H9 (cell line): ENCODE data around the gene CERS4. TPM values are rescaled to one million over a fixed set of nuclear protein-coding genes. Genes with fewer than 3 reads are reported as not detected.

Source experiments
- DNase-seq: peaks from one replicate; pipeline ENCODE4 v3.0.0-alpha.2; 2017
- H2AFZ ChIP-seq: one replicate; pipeline ENCODE4 v1.6.1; 2013; ENCODE audit warnings: mild to moderate bottlenecking, low read length, control low read depth, moderate library complexity
- H2AK5ac ChIP-seq: 2 replicates; pipeline ENCODE4 v1.6.1; 2013; ENCODE audit warnings: low read length, control low read depth, mixed read lengths; ENCODE audit not compliant: insufficient read length
- H2BK120ac ChIP-seq: one replicate; pipeline ENCODE4 v1.6.1; 2013; ENCODE audit warnings: low read depth, mild to moderate bottlenecking, low read length, control low read depth, inconsistent platforms; ENCODE audit not compliant: poor library complexity, severe bottlenecking
- H2BK12ac ChIP-seq: 2 replicates; pipeline ENCODE4 v1.6.1; 2013; ENCODE audit warnings: low read length, control low read depth, mixed read lengths, low read depth; ENCODE audit not compliant: insufficient read length
- H2BK15ac ChIP-seq: 2 replicates; pipeline ENCODE4 v1.6.1; 2013; ENCODE audit warnings: low read depth, low read length, control low read depth
- H2BK20ac ChIP-seq: one replicate; pipeline ENCODE4 v1.6.1; 2013; ENCODE audit warnings: low read depth, mild to moderate bottlenecking, low read length, control low read depth, inconsistent platforms; ENCODE audit not compliant: poor library complexity, severe bottlenecking
- H2BK5ac ChIP-seq: 2 replicates; pipeline ENCODE4 v1.6.1; 2013; ENCODE audit warnings: low read length, control low read depth, mixed read lengths; ENCODE audit not compliant: insufficient read length
- H3K14ac ChIP-seq: 2 replicates; pipeline ENCODE4 v1.6.1; 2013; ENCODE audit warnings: low read length, control low read depth; ENCODE audit not compliant: insufficient read depth
- H3K18ac ChIP-seq: 2 replicates; pipeline ENCODE4 v1.6.1; 2013; ENCODE audit warnings: low read depth, mild to moderate bottlenecking, mixed read lengths, low read length, control low read depth; ENCODE audit not compliant: insufficient read length
- H3K23ac ChIP-seq: 2 replicates; pipeline ENCODE4 v1.6.1; 2013; ENCODE audit warnings: low read length, control low read depth, mixed read lengths, low read depth; ENCODE audit not compliant: insufficient read length
- H3K23me2 ChIP-seq: 2 replicates; pipeline ENCODE4 v1.6.1; 2013; ENCODE audit warnings: low read depth, mild to moderate bottlenecking, mixed read lengths, low read length, control low read depth; ENCODE audit not compliant: insufficient read length, poor library complexity, severe bottlenecking
- H3K27ac ChIP-seq: 2 replicates; pipeline ENCODE4 v1.5.1; 2013; ENCODE audit warnings: low read length, control low read depth, mixed read lengths, low read depth; ENCODE audit not compliant: insufficient read length
- H3K27me3 ChIP-seq: 2 replicates; pipeline ENCODE4 v1.6.1; 2013; ENCODE audit warnings: low read length, control low read depth, inconsistent platforms; ENCODE audit not compliant: insufficient read depth
- H3K4ac ChIP-seq: 2 replicates; pipeline ENCODE4 v1.6.1; 2013; ENCODE audit warnings: low read depth, mild to moderate bottlenecking, control low read depth, inconsistent platforms, low read length, moderate library complexity
- H3K4me1 ChIP-seq: 2 replicates; pipeline ENCODE4 v1.6.1; 2013; ENCODE audit warnings: low read length, control low read depth, inconsistent platforms; ENCODE audit not compliant: insufficient read depth
- H3K4me2 ChIP-seq: 2 replicates; pipeline ENCODE4 v1.6.1; 2013; ENCODE audit warnings: low read length, control low read depth, mixed read lengths; ENCODE audit not compliant: insufficient read length, insufficient read depth
- H3K56ac ChIP-seq: 2 replicates; pipeline ENCODE4 v1.6.1; 2013; ENCODE audit warnings: low read depth, mild to moderate bottlenecking, mixed read lengths, low read length, control low read depth; ENCODE audit not compliant: insufficient read length
- H3K79me1 ChIP-seq: 2 replicates; pipeline ENCODE4 v1.6.1; 2013; ENCODE audit warnings: low read depth, mild to moderate bottlenecking, moderate library complexity, low read length, control low read depth, inconsistent platforms; ENCODE audit not compliant: insufficient read depth, poor library complexity, severe bottlenecking
- H3K79me2 ChIP-seq: 2 replicates; pipeline ENCODE4 v1.6.1; 2013; ENCODE audit warnings: low read length, control low read depth, inconsistent platforms; ENCODE audit not compliant: insufficient read depth
- H3K9ac ChIP-seq: 2 replicates; pipeline ENCODE4 v1.6.1; 2013; ENCODE audit warnings: low read length, control low read depth, mixed read lengths; ENCODE audit not compliant: insufficient read length; ENCODE audit errors: extremely low read depth
- H3K9me3 ChIP-seq: one replicate; pipeline ENCODE4 v1.6.1; 2013; ENCODE audit warnings: low read depth, low read length, inconsistent platforms; ENCODE audit not compliant: control insufficient read depth
- H3T11ph ChIP-seq: one replicate; pipeline ENCODE4 v1.6.1; 2013; ENCODE audit warnings: mild to moderate bottlenecking, low read length, control low read depth, inconsistent platforms
- H4K20me1 ChIP-seq: one replicate; pipeline ENCODE4 v1.6.1; 2013; ENCODE audit not compliant: control insufficient read depth, insufficient read length, insufficient read depth
- H4K5ac ChIP-seq: 2 replicates; pipeline ENCODE4 v1.6.1; 2013; ENCODE audit warnings: low read depth, mild to moderate bottlenecking, mixed read lengths, low read length, control low read depth; ENCODE audit not compliant: insufficient read length
- H4K8ac ChIP-seq: replicated peaks from 2 replicates; pipeline ENCODE4 v1.6.1; 2013; ENCODE audit warnings: low read length, control low read depth, mixed read lengths, low read depth; ENCODE audit not compliant: insufficient read length
- H4K91ac ChIP-seq: 2 replicates; pipeline ENCODE4 v1.6.1; 2013; ENCODE audit warnings: low read depth, mild to moderate bottlenecking, moderate library complexity, mixed read lengths, low read length, control low read depth; ENCODE audit not compliant: insufficient read length
- H3K27ac Mint-ChIP-seq, 3 experiments: 2 replicates in 2 of 3; 3 replicates in 1 of 3; pipeline ENCODE4 v1.8.0; 2020 to 2021; ENCODE audit warnings: mixed read lengths in 3 of 3, mild to moderate bottlenecking in 1 of 3, moderate library complexity in 1 of 3
- H3K27me3 Mint-ChIP-seq: 2 replicates; pipeline ENCODE4 v1.8.0; 2021; ENCODE audit warnings: low read depth, mild to moderate bottlenecking, moderate library complexity, mixed read lengths
- H3K36me3 Mint-ChIP-seq, 3 experiments: 2 replicates in 2 of 3; 3 replicates in 1 of 3; pipeline ENCODE4 v1.8.0; 2020 to 2021; ENCODE audit warnings: low read depth in 3 of 3, mixed read lengths in 3 of 3; ENCODE audit not compliant: insufficient read depth in 1 of 3
- H3K4me1 Mint-ChIP-seq, 2 experiments: 2 replicates each; pipeline ENCODE4 v1.8.0; 2020; ENCODE audit warnings: mixed read lengths in 2 of 2
- H3K4me3 Mint-ChIP-seq, 2 experiments: 2 replicates in 1 of 2; 3 replicates in 1 of 2; pipeline ENCODE4 v1.8.0; 2020 to 2021; ENCODE audit warnings: mild to moderate bottlenecking in 2 of 2, mixed read lengths in 2 of 2, moderate library complexity in 1 of 2
- H3K9me3 Mint-ChIP-seq, 2 experiments: 2 replicates in 1 of 2; 3 replicates in 1 of 2; pipeline ENCODE4 v1.8.0; 2020; ENCODE audit warnings: mild to moderate bottlenecking in 2 of 2, mixed read lengths in 2 of 2, moderate library complexity in 1 of 2
- WGBS: extraction: QIAGEN DNeasy Blood & Tissue Kit; methylation state at CpG from one replicate; pipeline ENCODE4 v1.1.7; 2013; ENCODE audit warnings: missing lambda C conversion rate, low lambda C conversion rate, mixed read lengths; ENCODE audit not compliant: insufficient read length; ENCODE audit errors: extremely low coverage; 5-methylcytosine and 5-hydroxymethylcytosine counted together
- total RNA-seq: library from RNA; stranded (reverse); gene quantifications from 2 replicates; pipeline ENCODE4 v1.2.1, GENCODE V29; 2021
- TF ChIP-seq, protein P1 (sequence below): fragments of 200-600 bp; sonication (generic); conservative IDR thresholded peaks from 3 replicates; pipeline ENCODE4 v1.8.0; 2021; ENCODE audit warnings: antibody characterized with exemption, mild to moderate bottlenecking

Gene CERS4
- total RNA-seq, 1 experiment from 2014 or later, result 62.6 TPM

DNA sequence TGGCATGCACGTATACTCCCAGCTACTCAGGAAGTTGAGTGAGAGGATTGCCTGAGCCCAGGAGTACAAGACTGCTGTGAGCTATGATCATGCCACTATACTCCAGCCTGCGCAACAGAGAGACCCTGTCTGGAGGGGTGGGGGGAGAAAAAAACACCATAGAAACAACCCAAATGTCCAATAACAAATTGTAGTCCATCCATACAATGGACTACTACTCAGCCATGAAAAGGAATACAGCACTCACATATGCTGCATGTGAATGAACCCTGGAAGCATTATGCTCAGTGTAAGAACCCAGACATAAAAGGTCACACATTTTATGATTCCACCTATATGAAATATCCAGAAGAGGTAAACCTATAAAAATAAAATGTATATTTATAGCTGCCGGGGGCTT lies 56.7 kb downstream of the CERS4 start:
- Histone ChIP-seq H3K23ac (no peak overlapping the region), H4K20me1 (no peaks in the 10 kb centered on the region), H3K4me2 (no peak overlapping the region), H3K79me1 (no peaks in the 10 kb centered on the region), H2AK5ac (no peak overlapping the region), H3K27me3 (no peaks in the 10 kb centered on the region), H3K56ac (no peak overlapping the region), H3K4ac (no peak overlapping the region), H4K5ac (no peak overlapping the region), H3T11ph (no peak overlapping the region), H3K9me3 (no peaks in the 10 kb centered on the region), H2BK5ac (no peak overlapping the region), H2BK15ac (no peak overlapping the region), H3K27ac (no peak overlapping the region), H3K23me2 (peaks cover 2% of the 10 kb centered on the region), H2BK12ac (no peak overlapping the region), H2AFZ (no peak overlapping the region), H3K18ac (no peak overlapping the region), H3K14ac (no peak overlapping the region), H3K79me2 (no peaks in the 10 kb centered on the region), H3K9ac (no peak overlapping the region), H2BK120ac (no peak overlapping the region), H2BK20ac (no peak overlapping the region), H4K91ac (no peak overlapping the region), H4K8ac (no peak overlapping the region), H3K4me1 (no peaks in the 10 kb centered on the region)
- H3K27ac Mint-ChIP-seq, result no peak overlapping the region
- TF ChIP-seq, protein P1, sequence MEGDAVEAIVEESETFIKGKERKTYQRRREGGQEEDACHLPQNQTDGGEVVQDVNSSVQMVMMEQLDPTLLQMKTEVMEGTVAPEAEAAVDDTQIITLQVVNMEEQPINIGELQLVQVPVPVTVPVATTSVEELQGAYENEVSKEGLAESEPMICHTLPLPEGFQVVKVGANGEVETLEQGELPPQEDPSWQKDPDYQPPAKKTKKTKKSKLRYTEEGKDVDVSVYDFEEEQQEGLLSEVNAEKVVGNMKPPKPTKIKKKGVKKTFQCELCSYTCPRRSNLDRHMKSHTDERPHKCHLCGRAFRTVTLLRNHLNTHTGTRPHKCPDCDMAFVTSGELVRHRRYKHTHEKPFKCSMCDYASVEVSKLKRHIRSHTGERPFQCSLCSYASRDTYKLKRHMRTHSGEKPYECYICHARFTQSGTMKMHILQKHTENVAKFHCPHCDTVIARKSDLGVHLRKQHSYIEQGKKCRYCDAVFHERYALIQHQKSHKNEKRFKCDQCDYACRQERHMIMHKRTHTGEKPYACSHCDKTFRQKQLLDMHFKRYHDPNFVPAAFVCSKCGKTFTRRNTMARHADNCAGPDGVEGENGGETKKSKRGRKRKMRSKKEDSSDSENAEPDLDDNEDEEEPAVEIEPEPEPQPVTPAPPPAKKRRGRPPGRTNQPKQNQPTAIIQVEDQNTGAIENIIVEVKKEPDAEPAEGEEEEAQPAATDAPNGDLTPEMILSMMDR, result no peak
- peaks cover 6% of the 10 kb centered on the region for H3K27me3 Mint-ChIP-seq
- H3K36me3 Mint-ChIP-seq, result peaks cover 0 to 14% (median 8%) of the 10 kb centered on the region in 3 experiments; a peak in 4 of 7 replicates
- DNase-seq, result no peak
- H3K4me1 Mint-ChIP-seq, result peaks cover 14% of the 10 kb centered on the region in 2 experiments
- peaks cover 0 to 3% of the 10 kb centered on the region in 2 experiments; a peak in 1 of 5 replicates for H3K9me3 Mint-ChIP-seq
- WGBS, result no CpG with 5 or more reads among the region's 3 CpGs
- H3K4me3 Mint-ChIP-seq, result no peak overlapping the region
